Activated naive CD8-positive, alpha-beta T cell treated with anti-CD3 and anti-CD28 coated beads, Interleukin-2, amount 10 ng/mL, durations not matched to agents 7 days and 5 days (primary cell): Measurements from ENCODE around the gene CNTN4. TPM values are rescaled to one million over a fixed set of nuclear protein-coding genes. Genes with fewer than 3 reads are reported as not detected.
"Not testable (repeated sequence)": the region's sequence is repeated elsewhere in the genome, so short reads cannot be mapped to it uniquely, and the experiment has no call there.

Experiments used
- ATAC-seq: fragments of 150-1000 bp; cut with Tn5 transposase; one replicate; pipeline ENCODE4 v1.10.0; 2021; ENCODE audit warnings: low read depth, moderate library complexity
- POLR2A ChIA-PET: fragments of 350-600 bp; sonication (Branson Sonifier 250); formaldehyde crosslinking; loops from one replicate; lab custom pipeline; 2021; ENCODE audit warnings: antibody characterized with exemption; lab: Charles Lee
- DNase-seq: peaks from one replicate; pipeline ENCODE4 v3.0.0; 2021
- H3K27ac Mint-ChIP-seq: one replicate; pipeline ENCODE4 v1.8.0; 2022; ENCODE audit warnings: mild to moderate bottlenecking, mixed read lengths
- H3K27me3 Mint-ChIP-seq: one replicate; pipeline ENCODE4 v1.8.0; 2022; ENCODE audit warnings: mild to moderate bottlenecking, moderate library complexity, mixed read lengths
- H3K36me3 Mint-ChIP-seq: one replicate; pipeline ENCODE4 v1.8.0; 2021; ENCODE audit warnings: mild to moderate bottlenecking, mixed read lengths
- H3K4me1 Mint-ChIP-seq: one replicate; pipeline ENCODE4 v1.8.0; 2021; ENCODE audit warnings: mixed read lengths
- H3K4me3 Mint-ChIP-seq: one replicate; pipeline ENCODE4 v1.8.0; 2022; ENCODE audit warnings: mild to moderate bottlenecking, moderate library complexity, mixed read lengths
- H3K9me3 Mint-ChIP-seq: one replicate; pipeline ENCODE4 v1.8.0; 2021; ENCODE audit warnings: mixed read lengths
- total RNA-seq, 2 experiments: library from RNA; stranded (reverse); gene quantifications; one replicate each; pipeline ENCODE4 v1.2.3, GENCODE V29; 2021

CNTN4 gene
- total RNA-seq, 2 experiments from 2014 or later: not detected

GRCh38 chr3:2957115-2957514 is 858.4 kb downstream of the CNTN4 start:
- DNase-seq (no peak), ATAC-seq (no peak)
- Mint-ChIP-seq H3K4me1 (no peaks in the 10 kb centered on the region), H3K36me3 (no peaks in the 10 kb centered on the region), H3K27ac (no peak overlapping the region), H3K4me3 (no peak overlapping the region), H3K9me3 (no peaks in the 10 kb centered on the region), H3K27me3 (no peaks in the 10 kb centered on the region)
- POLR2A ChIA-PET: no interaction called here

GRCh38 chr3:2958551-2958950 is 859.9 kb downstream of the CNTN4 start:
- DNase-seq: no peak
- H3K27me3 Mint-ChIP-seq: peaks cover 2% of the 10 kb centered on the region
- H3K4me3 Mint-ChIP-seq: no peak overlapping the region
- no peak for ATAC-seq
- H3K36me3 Mint-ChIP-seq: no peaks in the 10 kb centered on the region
- H3K27ac Mint-ChIP-seq: no peak overlapping the region
- H3K4me1 Mint-ChIP-seq: no peaks in the 10 kb centered on the region
- POLR2A ChIA-PET: no interaction called here
- H3K9me3 Mint-ChIP-seq: no peaks in the 10 kb centered on the region

GRCh38 chr3:2961576-2961975 is 862.9 kb downstream of the CNTN4 start:
- Mint-ChIP-seq H3K27me3 (peaks cover 6% of the 10 kb centered on the region), H3K27ac (no peak overlapping the region), H3K36me3 (no peaks in the 10 kb centered on the region), H3K4me1 (no peaks in the 10 kb centered on the region), H3K4me3 (no peak overlapping the region), H3K9me3 (no peaks in the 10 kb centered on the region)
- no peak for ATAC-seq
- DNase-seq: no peak
- POLR2A ChIA-PET: no interaction called here

- no peaks in the 10 kb centered on the region for H3K36me3 Mint-ChIP-seq
- peaks cover 6% of the 10 kb centered on the region for H3K27me3 Mint-ChIP-seq
- H3K9me3 Mint-ChIP-seq: no peaks in the 10 kb centered on the region
- no peak for ATAC-seq
- no peak overlapping the region for H3K4me3 Mint-ChIP-seq
- H3K27ac Mint-ChIP-seq: no peak overlapping the region
- POLR2A ChIA-PET: no interaction called here
- DNase-seq: no peak
- no peaks in the 10 kb centered on the region for H3K4me1 Mint-ChIP-seq
Measured at GRCh38 chr3:2967871-2968270, 869.2 kb downstream of the CNTN4 start.

GRCh38 chr3:2968475-2968874 is 869.8 kb downstream of the CNTN4 start:
- H3K27ac Mint-ChIP-seq: no peak overlapping the region

GRCh38 chr3:2976212-2976611 is 877.5 kb downstream of the CNTN4 start:
- POLR2A ChIA-PET: no interaction called here
- Mint-ChIP-seq H3K9me3 (no peaks in the 10 kb centered on the region), H3K4me1 (no peaks in the 10 kb centered on the region), H3K27ac (no peak overlapping the region), H3K4me3 (no peak overlapping the region), H3K27me3 (no peaks in the 10 kb centered on the region), H3K36me3 (no peaks in the 10 kb centered on the region)
- ATAC-seq (no peak), DNase-seq (no peak)

More at GRCh38 chr3:2968475-2968874, 869.8 kb downstream of the CNTN4 start:
- peaks cover 4% of the 10 kb centered on the region for H3K27me3 Mint-ChIP-seq
- H3K36me3 Mint-ChIP-seq: no peaks in the 10 kb centered on the region
- ATAC-seq: no peak
- no peaks in the 10 kb centered on the region for H3K4me1 Mint-ChIP-seq
- H3K4me3 Mint-ChIP-seq: no peak overlapping the region
- no peak for DNase-seq
- H3K9me3 Mint-ChIP-seq: no peaks in the 10 kb centered on the region
- POLR2A ChIA-PET: no interaction called here

- Mint-ChIP-seq H3K27ac (no peak overlapping the region), H3K4me3 (no peak overlapping the region), H3K4me1 (no peaks in the 10 kb centered on the region), H3K27me3 (no peaks in the 10 kb centered on the region), H3K36me3 (no peaks in the 10 kb centered on the region), H3K9me3 (no peaks in the 10 kb centered on the region)
- DNase-seq: no peak
- POLR2A ChIA-PET: no interaction called here
- ATAC-seq: no peak
Measured at GRCh38 chr3:2976796-2977195, 878.1 kb downstream of the CNTN4 start.

GRCh38 chr3:2978977-2979732 is 880.5 kb downstream of the CNTN4 start:
- no peak for DNase-seq
- POLR2A ChIA-PET: no interaction called here
- no peaks in the 10 kb centered on the region for H3K4me1 Mint-ChIP-seq
- no peaks in the 10 kb centered on the region for H3K36me3 Mint-ChIP-seq
- no peak for ATAC-seq
- no peaks in the 10 kb centered on the region for H3K9me3 Mint-ChIP-seq
- H3K4me3 Mint-ChIP-seq: no peak overlapping the region
- no peaks in the 10 kb centered on the region for H3K27me3 Mint-ChIP-seq
- H3K27ac Mint-ChIP-seq: no peak overlapping the region

GRCh38 chr3:2984005-2984830 is 885.6 kb downstream of the CNTN4 start:
- Mint-ChIP-seq H3K27me3 (no peaks in the 10 kb centered on the region), H3K36me3 (no peaks in the 10 kb centered on the region), H3K9me3 (no peaks in the 10 kb centered on the region), H3K27ac (no peak overlapping the region), H3K4me3 (no peak overlapping the region), H3K4me1 (no peaks in the 10 kb centered on the region)
- no peak for ATAC-seq
- no peak for DNase-seq
- POLR2A ChIA-PET: no interaction called here

- H3K27me3 Mint-ChIP-seq: no peaks in the 10 kb centered on the region
- H3K9me3 Mint-ChIP-seq: no peaks in the 10 kb centered on the region
- ATAC-seq (no peak), DNase-seq (no peak)
- H3K36me3 Mint-ChIP-seq: no peaks in the 10 kb centered on the region
- H3K27ac Mint-ChIP-seq: no peak overlapping the region
- H3K4me1 Mint-ChIP-seq: no peaks in the 10 kb centered on the region
- H3K4me3 Mint-ChIP-seq: no peak overlapping the region
- POLR2A ChIA-PET: no interaction called here
Measured at GRCh38 chr3:2984831-2985220, 886.2 kb downstream of the CNTN4 start.

GRCh38 chr3:2985479-2985878 is 886.8 kb downstream of the CNTN4 start:
- H3K27me3 Mint-ChIP-seq: no peaks in the 10 kb centered on the region
- POLR2A ChIA-PET: no interaction called here
- no peaks in the 10 kb centered on the region for H3K4me1 Mint-ChIP-seq
- DNase-seq (no peak), ATAC-seq (no peak)
- H3K36me3 Mint-ChIP-seq: no peaks in the 10 kb centered on the region
- no peak overlapping the region for H3K4me3 Mint-ChIP-seq
- H3K27ac Mint-ChIP-seq: no peak overlapping the region
- no peaks in the 10 kb centered on the region for H3K9me3 Mint-ChIP-seq

GRCh38 chr3:2992534-2992933 is 893.9 kb downstream of the CNTN4 start:
- Mint-ChIP-seq H3K27ac (no peak overlapping the region), H3K4me1 (peaks cover 1% of the 10 kb centered on the region), H3K4me3 (no peak overlapping the region), H3K9me3 (no peaks in the 10 kb centered on the region), H3K27me3 (no peaks in the 10 kb centered on the region), H3K36me3 (no peaks in the 10 kb centered on the region)
- ATAC-seq: no peak
- no peak for DNase-seq
- POLR2A ChIA-PET: no interaction called here

- POLR2A ChIA-PET, H3K27ac Mint-ChIP-seq, H3K27me3 Mint-ChIP-seq, H3K4me1 Mint-ChIP-seq, H3K9me3 Mint-ChIP-seq, ATAC-seq, H3K36me3 Mint-ChIP-seq, H3K4me3 Mint-ChIP-seq, DNase-seq: not testable (repeated sequence)
Measured at GRCh38 chr3:2993130-2993529, 894.5 kb downstream of the CNTN4 start.

- ATAC-seq (no peak), DNase-seq (no peak)
- Mint-ChIP-seq H3K27me3 (no peaks in the 10 kb centered on the region), H3K9me3 (no peaks in the 10 kb centered on the region), H3K36me3 (no peaks in the 10 kb centered on the region), H3K4me1 (peaks cover 1% of the 10 kb centered on the region), H3K4me3 (no peak overlapping the region), H3K27ac (no peak overlapping the region)
- POLR2A ChIA-PET: no interaction called here
Measured at GRCh38 chr3:2993736-2994135, 895.1 kb downstream of the CNTN4 start.
